Vagina (tissue), 2 donors: Measurements from ENCODE around the gene CASP3. TPM values are rescaled to one million over a fixed set of nuclear protein-coding genes. Genes with fewer than 3 reads are reported as not detected.
"Not testable (repeated sequence)": the region's sequence is repeated elsewhere in the genome, so short reads cannot be mapped to it uniquely, and the experiment has no call there.

ENCODE experiments used
- DNase-seq, 2 donors: peaks; one replicate each; pipeline ENCODE4 v3.0.0-alpha.2; 2017; ENCODE audit errors: extremely low spot score in 2 of 2
- H3K27ac ChIP-seq: fragments of 200-600 bp; sonication (generic); one replicate; pipeline ENCODE4 v1.5.1; 2019
- H3K27me3 ChIP-seq: fragments of 200-600 bp; sonication (generic); one replicate; pipeline ENCODE4 v1.5.1; 2019
- H3K36me3 ChIP-seq, 2 donors: fragments of 200-600 bp; sonication (generic); one replicate each; pipeline ENCODE4 v1.5.1; 2017 to 2019
- H3K4me1 ChIP-seq: fragments of 200-600 bp; sonication (generic); one replicate; pipeline ENCODE4 v1.5.1; 2019
- H3K4me3 ChIP-seq, 2 donors: fragments of 200-600 bp; sonication (generic); 1 replicate in 1 of 2; 2 replicates in 1 of 2; pipeline ENCODE4 v1.5.1; 2016 to 2019
- H3K9me3 ChIP-seq: fragments of 200-600 bp; sonication (generic); one replicate; pipeline ENCODE4 v1.5.1; 2019
- CTCF ChIP-seq, 3 experiments: fragments of 450-650 bp in 2 of 3; fragments of 200-600 bp in 1 of 3; sonication (generic) in 1 of 3; IDR thresholded peaks; one replicate each; pipeline ENCODE4 v1.5.1; 2017 to 2019; ENCODE audit warnings: antibody characterized with exemption in 3 of 3, mild to moderate bottlenecking in 2 of 3, moderate library complexity in 2 of 3
- POLR2A ChIP-seq, 2 donors: fragments of 450-650 bp; IDR thresholded peaks; one replicate each; pipeline ENCODE4 v1.6.1; 2017; ENCODE audit warnings: antibody characterized with exemption in 2 of 2, mild to moderate bottlenecking in 2 of 2, moderate library complexity in 2 of 2
- POLR2AphosphoS5 ChIP-seq, 2 donors: sonication (generic); formaldehyde crosslinking; IDR thresholded peaks; one replicate each; pipeline ENCODE4 v1.9.0; 2017; ENCODE audit warnings: antibody characterized with exemption in 2 of 2, mild to moderate bottlenecking in 2 of 2, low read depth in 1 of 2; ENCODE audit not compliant: insufficient read depth in 1 of 2
- intact Hi-C: fragments of 100-400 bp; cut with DNase I; formaldehyde crosslinking; loops from one replicate; pipeline ENCODE4 v1.15.1; 2023
- total RNA-seq: library from RNA; depleted of rRNA; stranded (reverse); fragments of >200 nt; gene quantifications from one replicate; pipeline ENCODE4 v1.2.3, GENCODE V29; 2016

The CASP3 gene
- total RNA-seq, 1 donor from 2014 or later = 11.3 TPM

DNA sequence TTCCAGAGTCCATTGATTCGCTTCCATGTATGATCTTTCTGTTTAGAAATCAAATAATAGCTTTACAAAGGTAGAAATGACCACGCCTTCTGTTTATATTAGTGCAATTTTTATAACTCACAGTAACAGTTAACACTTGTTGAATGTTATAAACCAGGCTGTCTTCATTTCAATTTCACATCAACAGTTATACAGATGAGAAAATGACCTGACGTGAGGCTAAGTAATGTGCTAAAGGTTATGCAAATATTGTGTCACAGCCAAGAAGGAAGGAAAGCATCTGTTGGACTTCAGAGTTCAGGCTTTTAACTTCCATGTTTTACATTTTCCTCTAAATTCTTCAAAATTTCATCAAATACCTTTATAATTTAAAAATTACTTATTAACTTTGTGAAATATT is 13.9 kb downstream of the CASP3 start:
- intact Hi-C loops = no loop called here
- peaks cover 0 to 49% of the 10 kb centered on the region in 2 donors for H3K36me3 ChIP-seq

GRCh38 chr4:184632842-184633241 is 16.4 kb downstream of the CASP3 start:
- no peak overlapping the region for H3K27ac ChIP-seq
- no peaks in the 10 kb centered on the region for H3K27me3 ChIP-seq
- no peaks in the 10 kb centered on the region for H3K9me3 ChIP-seq
- no peaks in the 10 kb centered on the region for H3K4me1 ChIP-seq
- DNase-seq = peak in 1 of 2 donors; percentile 10
- H3K36me3 ChIP-seq = peaks cover 0 to 74% of the 10 kb centered on the region in 2 donors
- no peak for TF ChIP-seq POLR2AphosphoS5 (IDR thresholded peaks at IDR 0.05; ENCODE audit: insufficient read depth in 1 of 2, low read depth in 1 of 2)
- TF ChIP-seq POLR2A (IDR thresholded peaks at IDR 0.05) = no peak
- TF ChIP-seq CTCF (IDR thresholded peaks at IDR 0.05) = no peak
- intact Hi-C loops = no loop called here
- no peak overlapping the region for H3K4me3 ChIP-seq

More for the DNA sequence above, 13.9 kb downstream of the CASP3 start:
- Histone ChIP-seq H3K27ac (no peak overlapping the region), H3K9me3 (no peaks in the 10 kb centered on the region), H3K27me3 (no peaks in the 10 kb centered on the region), H3K4me1 (peaks cover under 1% of the 10 kb centered on the region), H3K4me3 (no peak overlapping the region)
- TF ChIP-seq CTCF (IDR thresholded peaks at IDR 0.05) (no peak), POLR2A (IDR thresholded peaks at IDR 0.05) (no peak), POLR2AphosphoS5 (IDR thresholded peaks at IDR 0.05; ENCODE audit: insufficient read depth in 1 of 2, low read depth in 1 of 2) (no peak)
- DNase-seq = no peak

GRCh38 chr4:184628103-184628502 is 21.1 kb downstream of the CASP3 start:
- Histone ChIP-seq H3K36me3 (peaks cover 0 to 46% of the 10 kb centered on the region in 2 donors), H3K4me3 (no peak overlapping the region), H3K27ac (no peak overlapping the region), H3K9me3 (no peaks in the 10 kb centered on the region), H3K4me1 (no peaks in the 10 kb centered on the region), H3K27me3 (no peaks in the 10 kb centered on the region)
- no peak for TF ChIP-seq CTCF (IDR thresholded peaks at IDR 0.05)
- TF ChIP-seq POLR2AphosphoS5 (IDR thresholded peaks at IDR 0.05; ENCODE audit: insufficient read depth in 1 of 2, low read depth in 1 of 2) = no peak
- no peak for TF ChIP-seq POLR2A (IDR thresholded peaks at IDR 0.05)
- intact Hi-C loops = no loop called here
- peak in 1 of 2 donors; percentile 22 for DNase-seq

DNA sequence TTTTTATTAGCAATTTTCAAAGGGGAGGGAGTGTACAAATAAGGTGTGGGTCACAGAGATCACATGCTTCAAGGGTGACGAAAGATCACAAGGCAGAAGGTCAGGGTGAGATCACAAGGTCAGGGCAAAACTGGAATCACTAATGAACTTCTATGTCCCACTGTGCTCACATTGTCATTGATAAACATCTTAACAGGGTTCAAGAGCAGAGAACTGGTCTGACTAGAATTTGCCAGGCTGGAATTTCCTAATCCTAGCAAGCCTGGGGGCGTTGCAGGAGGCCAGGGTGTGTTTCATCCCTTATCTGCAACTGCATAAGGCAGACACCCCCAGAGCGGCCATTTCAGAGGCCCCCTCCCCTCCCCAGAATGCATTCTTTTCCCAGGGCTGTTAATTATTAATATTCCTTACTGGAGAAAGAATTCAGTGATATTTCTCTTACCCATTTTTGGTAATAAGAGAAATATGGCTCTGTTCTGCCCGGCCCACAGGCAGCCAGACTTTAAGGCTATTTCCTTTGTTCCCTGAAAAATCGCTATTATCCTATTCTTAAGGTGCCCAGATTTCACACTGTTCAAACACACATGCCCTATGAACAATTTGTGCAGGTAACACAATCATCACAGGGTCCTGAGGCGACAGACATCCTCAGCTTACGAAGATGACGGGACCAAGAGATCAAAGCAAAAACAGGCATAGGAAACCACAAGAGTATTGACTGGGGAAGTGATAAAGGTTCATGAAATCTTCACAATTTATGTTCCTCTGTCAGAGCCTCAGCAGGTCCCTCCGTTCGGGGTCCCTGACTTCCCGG is 23.3 kb downstream of the CASP3 start:
- H3K27ac ChIP-seq, intact Hi-C loops, H3K4me3 ChIP-seq, H3K4me1 ChIP-seq, H3K27me3 ChIP-seq, H3K9me3 ChIP-seq: not testable (repeated sequence)
- H3K36me3 ChIP-seq = peaks cover 0 to 35% of the 10 kb centered on the region in 2 donors
- peak in 1 of 2 donors; percentile 13 for DNase-seq

DNA sequence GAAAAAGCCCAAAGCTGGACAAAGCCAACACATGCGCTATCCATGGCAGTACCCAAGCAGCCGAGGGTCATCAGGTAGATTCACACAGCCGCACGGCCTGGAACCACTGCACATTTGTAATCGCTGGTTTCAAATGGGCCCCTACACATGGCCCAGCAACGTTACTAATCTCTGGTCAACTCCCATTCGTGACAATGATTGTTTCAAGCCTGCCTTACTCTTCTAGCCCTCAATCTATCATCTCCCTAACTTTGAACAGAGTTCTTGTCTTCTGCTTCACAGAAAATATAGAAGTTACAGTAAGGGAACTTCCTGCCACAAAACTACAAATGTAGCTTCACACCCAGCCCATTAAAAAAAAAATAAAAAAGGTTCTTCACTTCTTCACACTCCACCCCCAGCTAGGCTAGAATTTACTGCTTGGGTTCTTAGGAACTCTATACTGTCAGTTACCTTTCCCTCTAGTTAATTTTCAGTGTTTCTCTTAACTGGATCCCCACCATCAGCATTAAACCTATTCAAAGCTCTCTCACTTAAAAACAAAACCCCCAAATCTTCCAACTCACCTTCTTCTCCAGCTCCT is 24.2 kb downstream of the CASP3 start:
- H3K4me1 ChIP-seq = no peaks in the 10 kb centered on the region
- H3K9me3 ChIP-seq = no peaks in the 10 kb centered on the region
- peak in 1 of 2 donors; percentile 10 for DNase-seq
- TF ChIP-seq POLR2AphosphoS5 (IDR thresholded peaks at IDR 0.05; ENCODE audit: insufficient read depth in 1 of 2, low read depth in 1 of 2) (no peak), POLR2A (IDR thresholded peaks at IDR 0.05) (no peak), CTCF (IDR thresholded peaks at IDR 0.05) (no peak)
- no peaks in the 10 kb centered on the region for H3K27me3 ChIP-seq
- H3K27ac ChIP-seq = no peak overlapping the region
- intact Hi-C loops = no loop called here
- peaks cover 0 to 26% of the 10 kb centered on the region in 2 donors for H3K36me3 ChIP-seq
- no peak overlapping the region for H3K4me3 ChIP-seq

- H3K27ac ChIP-seq, H3K27me3 ChIP-seq, intact Hi-C loops, H3K4me1 ChIP-seq, H3K4me3 ChIP-seq, H3K9me3 ChIP-seq, DNase-seq: not testable (repeated sequence)
- peaks cover 0 to 20% of the 10 kb centered on the region in 2 donors for H3K36me3 ChIP-seq
Measured at GRCh38 chr4:184624504-184624903, 24.7 kb downstream of the CASP3 start.
